Renal cortical epithelial cell (primary cell): ENCODE data around the gene TMEM183A. TPM values are rescaled to one million over a fixed set of nuclear protein-coding genes. Genes with fewer than 3 reads are reported as not detected.
"Not testable (repeated sequence)": the region's sequence is repeated elsewhere in the genome, so short reads cannot be mapped to it uniquely, and the experiment has no call there.

Experiments
- DNase-seq: peaks from one replicate; pipeline ENCODE4 v3.0.0-alpha.2; 2011; ENCODE audit warnings: low read depth
- total RNA-seq: library from RNA; depleted of rRNA; stranded (reverse); fragments of >200 nt; gene quantifications from 2 replicates; pipeline ENCODE4 v1.2.3, GENCODE V29; 2014

The TMEM183A gene
- total RNA-seq, 1 donor from 2014 or later, result 77.8 TPM

GRCh38 chr1:202987255-202987654 is 19.9 kb upstream of the TMEM183A start:
- DNase-seq, result no peak

DNA sequence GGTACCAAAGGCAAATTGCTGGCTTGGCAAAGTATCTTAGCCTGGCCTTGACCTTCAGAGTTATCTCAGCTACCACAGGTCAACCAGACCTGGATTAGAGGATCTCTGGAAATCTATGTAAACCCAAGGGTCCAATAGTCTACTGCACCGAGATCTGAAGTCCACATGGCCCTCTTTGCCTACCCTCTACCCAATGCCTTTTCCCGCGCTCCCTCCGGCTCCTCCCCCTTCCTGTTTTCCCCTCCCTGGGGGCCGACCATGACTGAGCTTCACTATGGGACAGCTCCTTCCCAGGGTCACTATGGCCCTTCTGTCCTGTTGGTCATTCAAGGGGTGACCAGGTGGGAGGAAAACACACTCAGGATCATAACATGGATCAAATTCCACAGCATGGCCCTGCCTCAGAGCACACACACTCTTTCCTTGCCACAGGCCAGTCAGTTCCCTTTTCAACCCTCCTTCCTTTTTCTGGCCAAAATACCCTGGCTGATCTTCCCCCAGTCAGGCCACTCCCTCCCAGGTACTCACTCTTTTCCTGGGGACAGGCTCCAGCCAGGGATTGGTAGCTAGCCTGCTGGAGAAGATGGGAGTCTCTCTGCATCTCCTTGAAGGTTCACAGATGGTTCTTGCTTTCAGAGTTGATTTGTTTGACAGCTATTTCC is 19.1 kb upstream of the TMEM183A start:
- DNase-seq, result no peak

DNA sequence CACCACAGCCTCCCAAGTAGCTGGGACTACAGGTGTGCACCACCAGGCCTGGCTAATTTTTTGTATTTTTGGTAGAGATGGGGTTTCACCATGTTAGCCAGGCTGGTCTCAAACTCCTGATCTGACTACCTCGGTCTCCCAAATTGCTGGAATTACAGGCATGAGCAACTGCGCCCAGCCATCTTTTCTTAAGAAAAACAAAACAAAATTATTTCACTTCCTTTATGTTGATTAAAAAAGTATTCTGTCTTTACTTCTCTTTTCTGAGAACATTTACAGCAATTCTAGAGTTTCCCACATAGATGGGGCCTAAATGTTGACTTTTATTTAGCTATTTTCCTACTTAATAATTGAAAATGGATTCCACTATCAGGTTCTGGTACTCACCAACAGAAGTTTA is 17.3 kb upstream of the TMEM183A start:
- no peak for DNase-seq

GRCh38 chr1:202991112-202991511 is 16.1 kb upstream of the TMEM183A start:
- no peak for DNase-seq

DNA sequence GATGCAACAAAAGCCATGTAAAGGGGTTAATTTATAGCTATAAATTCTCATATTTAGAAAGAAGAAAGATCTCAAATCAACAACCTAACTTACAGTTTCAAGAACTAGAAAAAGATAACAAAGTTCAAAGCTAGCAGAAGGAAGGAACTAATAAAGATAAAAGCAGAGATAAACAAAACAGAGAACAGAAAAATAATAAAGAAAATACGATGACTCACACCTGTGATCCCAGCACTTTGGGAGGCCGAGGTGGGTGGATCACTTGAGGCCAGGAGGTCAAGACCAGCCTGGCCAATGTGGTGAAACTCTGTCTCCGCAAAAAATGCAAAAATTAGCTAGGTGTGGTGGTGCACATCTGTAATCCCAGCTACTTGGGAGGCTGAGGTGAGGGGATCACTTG is 12.4 kb upstream of the TMEM183A start:
- DNase-seq, result no peak

DNA sequence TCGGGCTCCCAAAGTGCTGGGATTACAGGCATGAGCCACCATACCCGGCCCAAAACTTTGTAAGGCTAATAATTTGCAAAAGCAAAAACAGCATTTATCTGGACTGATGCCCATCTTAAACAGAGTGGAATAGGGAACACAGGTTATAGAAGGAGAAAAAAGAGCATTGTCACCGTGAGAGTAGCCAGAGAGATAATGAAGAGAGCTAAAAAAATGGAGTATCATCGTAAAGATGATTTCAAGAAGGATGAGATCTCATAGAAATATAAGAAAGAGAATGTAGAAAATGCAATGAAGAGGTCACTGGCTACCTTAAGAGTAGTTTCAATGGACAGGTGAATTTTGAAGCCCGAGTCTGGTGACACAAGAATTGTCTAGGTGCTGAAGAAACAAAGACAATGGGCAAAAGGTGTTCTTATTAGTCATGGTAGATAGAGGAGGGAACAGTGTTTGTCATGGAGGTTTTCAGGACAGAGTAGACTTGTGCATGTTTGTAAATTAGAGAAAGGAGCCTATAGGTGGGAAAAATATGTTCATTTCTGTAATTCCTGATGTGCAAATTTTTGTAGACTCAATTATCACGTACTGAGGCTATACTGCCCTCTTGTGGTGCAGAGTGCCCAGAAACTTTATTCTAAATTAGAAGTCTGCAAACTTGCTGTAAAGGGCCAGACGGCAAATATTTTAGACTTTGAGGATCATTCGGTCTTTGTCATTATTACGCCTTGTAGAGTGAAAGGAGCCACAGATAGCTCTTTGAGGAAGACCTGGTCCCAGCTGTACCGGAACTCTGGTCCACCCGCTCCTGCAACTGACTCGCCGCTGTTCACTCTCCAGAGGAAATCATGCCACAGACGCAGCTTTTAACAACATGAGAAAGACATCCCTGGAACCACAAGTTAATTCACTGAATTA is 8.1 kb upstream of the TMEM183A start:
- peak; percentile 50 for DNase-seq

GRCh38 chr1:203000217-203000944 is 6.8 kb upstream of the TMEM183A start:
- DNase-seq, result no peak

DNA sequence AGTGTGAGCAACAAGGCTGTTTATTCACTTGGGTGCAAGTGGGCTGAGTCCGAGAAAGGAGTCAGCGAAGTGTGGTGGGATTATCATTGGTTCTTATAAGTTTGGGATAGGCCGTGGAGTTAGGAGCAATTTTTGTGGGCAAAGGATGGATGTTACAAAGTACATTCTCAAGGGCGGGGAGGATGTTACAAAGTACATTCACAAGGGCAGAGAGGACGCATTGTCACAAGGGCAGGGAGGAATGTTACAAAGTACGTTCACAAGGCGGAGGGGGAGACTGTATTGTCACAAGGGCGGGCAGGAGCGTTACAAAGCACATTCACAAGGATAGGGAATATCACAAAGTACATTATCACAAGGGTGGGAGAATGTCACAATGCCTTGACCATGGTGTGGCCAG is 5.2 kb upstream of the TMEM183A start:
- DNase-seq, result no peak

- DNase-seq, result no peak
Observed at GRCh38 chr1:203002951-203003350, 4.2 kb upstream of the TMEM183A start.

DNA sequence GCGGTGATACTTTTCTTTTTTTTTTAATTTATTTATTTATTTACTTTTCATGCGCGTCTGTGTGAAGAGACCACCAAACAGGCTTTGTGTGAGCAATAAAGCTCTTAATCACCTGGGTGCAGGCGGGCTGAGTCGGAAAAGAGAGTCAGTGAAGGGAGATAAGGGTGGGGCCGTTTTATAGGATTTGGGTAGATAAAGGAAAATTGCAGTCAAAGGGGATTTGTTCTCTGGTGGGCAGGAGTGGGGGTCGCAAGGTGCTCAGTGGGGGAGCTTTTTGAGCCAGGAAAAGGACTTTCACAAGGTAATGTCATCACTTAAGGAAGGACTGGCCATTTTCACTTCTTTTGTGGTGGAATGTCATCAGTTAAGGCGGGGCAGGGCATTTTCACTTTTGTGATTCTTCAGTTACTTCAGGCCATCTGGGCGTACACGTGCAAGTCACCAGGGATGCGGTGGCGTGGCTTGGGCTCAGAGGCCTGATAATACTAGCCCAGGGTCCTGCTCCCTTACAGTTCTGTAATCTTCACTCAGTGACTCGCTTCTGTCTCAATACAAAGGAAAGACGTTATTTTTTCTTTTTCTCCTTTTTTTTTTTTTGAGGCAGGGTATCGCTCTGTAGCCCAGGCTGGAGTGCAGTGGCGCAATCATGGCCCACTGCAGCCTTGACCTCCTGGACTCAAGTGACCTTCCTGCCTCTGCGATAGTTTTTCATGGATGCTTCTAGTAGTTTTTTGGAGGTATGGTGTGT is 1.6 kb upstream of the TMEM183A start:
- not testable (repeated sequence) for DNase-seq

GRCh38 chr1:203009185-203009584 is 2.0 kb downstream of the TMEM183A start:
- no peak for DNase-seq

DNA sequence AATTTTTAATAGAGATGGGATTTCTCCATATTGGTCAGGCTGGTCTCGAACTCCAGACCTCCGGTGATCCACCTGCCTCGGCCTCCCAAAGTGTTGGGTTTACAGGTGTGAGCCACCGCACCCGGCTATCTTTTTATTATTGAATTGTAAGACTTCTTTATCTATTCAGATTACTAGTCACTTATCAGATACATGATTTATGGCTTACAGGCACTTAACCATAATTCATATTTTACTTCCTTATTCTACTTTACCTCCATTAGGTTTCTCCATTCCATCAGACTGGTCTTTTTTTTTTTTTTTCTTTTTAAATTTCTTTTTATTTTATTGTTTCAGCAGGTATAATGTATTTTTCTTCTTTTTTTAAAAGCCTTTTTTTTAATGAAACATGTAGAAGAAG is 4.4 kb downstream of the TMEM183A start:
- no peak for DNase-seq

- DNase-seq, result no peak
Observed at GRCh38 chr1:203017061-203017460, 9.9 kb downstream of the TMEM183A start.

DNA sequence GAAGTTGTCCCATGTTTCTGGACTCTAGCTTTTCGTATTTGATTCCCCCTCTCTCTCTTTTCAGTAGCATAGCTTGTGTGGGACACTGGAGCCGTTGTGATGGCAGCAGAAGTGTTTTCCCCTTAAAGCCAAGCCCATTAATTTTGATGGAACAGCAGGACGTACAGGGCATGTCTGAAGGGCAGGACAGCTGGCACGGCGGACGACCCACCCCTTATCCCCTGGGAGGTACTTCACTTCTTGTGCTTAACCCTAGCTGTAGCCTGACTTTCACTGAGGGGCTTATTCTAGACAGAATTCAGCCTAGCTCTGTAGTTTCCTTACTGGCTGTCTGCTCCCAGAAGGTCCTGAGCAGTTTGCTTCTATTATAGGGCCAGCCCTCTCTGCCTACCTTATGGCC is 10.5 kb downstream of the TMEM183A start:
- no peak for DNase-seq

- not testable (repeated sequence) for DNase-seq
Observed at GRCh38 chr1:203022855-203023254, 15.7 kb downstream of the TMEM183A start.

DNA sequence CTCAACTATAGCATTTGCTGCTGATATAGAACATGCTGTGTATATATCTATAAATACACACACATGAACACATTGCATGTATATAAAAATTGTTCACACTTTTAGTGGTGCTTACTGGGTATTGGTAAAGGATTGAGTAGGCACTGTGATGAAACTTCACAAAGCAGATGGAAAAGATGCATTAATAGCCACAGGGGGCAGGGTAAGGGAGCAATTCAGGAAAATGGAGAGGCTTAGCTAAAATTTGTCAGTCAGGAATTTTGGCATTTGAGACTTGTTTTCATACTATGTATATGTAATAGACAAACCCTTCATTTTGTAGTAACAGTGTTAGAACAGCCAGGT is 18.5 kb downstream of the TMEM183A start:
- no peak for DNase-seq

DNA sequence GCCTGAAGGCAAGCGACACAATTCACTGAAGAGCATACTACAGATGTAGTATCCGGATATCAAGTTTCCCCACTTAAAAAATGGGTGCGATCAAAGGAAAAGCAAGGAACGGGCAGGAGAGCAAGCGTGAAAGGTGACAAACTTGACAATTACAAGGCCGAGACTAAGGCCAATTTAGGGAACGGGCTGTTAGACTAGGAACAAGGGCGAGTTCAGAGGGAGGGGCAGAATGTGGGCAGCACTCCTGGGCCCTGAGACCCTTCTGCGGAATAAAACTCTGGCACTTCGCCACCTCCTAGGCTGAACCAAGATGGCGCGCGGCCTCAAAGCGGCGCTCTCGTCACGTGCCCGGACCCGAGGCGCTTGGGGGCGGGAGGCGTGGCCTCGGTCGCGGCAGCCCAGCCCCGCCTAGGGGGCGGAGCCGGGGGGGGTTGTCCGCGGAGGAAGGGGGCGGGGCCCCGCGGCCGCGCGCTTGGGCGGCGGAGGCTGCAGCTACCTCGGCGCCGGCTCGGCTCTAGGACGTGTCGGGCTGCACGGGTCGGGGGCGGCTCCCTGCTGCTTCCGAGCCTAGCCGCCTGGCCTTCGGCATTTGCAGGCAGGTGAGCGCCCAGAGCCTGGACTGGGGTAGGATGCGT is 19.0 kb downstream of the TMEM183A start, which contains the start of gene PPFIA4:
TSS of gene PPFIA4 (plus strand) at position 461 of the 635 bp plus-strand sequence. CDS start 12,518 bp downstream, outside the sequence.
- peak; percentile 30 for DNase-seq

DNA sequence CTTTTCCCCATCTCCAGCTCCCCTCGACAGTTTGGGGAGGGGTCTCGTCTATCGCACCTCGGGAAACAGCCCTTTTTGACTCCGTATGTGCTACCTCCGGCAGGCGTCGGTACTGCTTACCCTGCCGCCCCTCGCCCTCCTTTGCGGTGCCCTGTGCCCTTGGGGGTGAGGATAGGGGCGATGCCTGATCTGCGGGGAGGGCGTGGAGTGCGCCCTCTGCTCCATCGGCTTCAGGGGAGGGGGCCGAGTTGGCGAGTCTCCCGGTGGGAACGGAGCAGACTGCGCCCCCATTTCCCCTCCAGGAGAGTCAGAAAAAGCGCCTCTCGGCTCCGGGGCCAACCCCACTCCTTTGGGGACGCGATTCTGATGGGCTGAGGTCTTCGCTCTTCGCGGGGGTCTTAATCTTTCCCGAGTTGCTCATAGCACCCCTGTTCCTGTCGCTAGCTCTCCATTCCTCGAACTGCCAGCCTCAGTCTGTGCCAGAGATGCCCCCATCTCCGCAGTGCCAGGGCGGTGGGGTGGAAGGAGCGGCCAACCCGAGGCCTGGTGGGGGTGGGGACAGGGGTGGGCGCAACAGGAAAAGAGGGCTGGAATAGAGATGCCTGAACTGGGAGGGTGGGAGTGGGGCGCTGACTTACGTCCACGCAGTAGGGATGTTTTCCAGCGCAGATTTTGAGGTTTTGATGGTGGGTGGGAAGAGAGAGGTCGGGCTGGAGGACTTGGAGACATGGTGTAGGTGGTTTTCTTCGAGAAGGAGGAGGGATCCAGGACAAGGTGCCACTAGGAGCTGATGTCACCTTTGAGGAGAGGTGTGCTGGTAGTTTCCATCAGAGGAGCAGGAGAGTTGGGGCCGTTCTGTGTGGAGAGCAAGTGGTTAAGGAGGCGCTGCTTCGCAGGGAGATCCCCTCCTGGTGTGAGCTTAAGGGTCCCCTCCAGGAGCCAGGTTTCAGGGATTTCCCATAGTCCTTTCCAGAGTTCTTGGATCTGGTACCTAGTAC is 19.8 kb downstream of the TMEM183A start:
- no peak for DNase-seq

DNA sequence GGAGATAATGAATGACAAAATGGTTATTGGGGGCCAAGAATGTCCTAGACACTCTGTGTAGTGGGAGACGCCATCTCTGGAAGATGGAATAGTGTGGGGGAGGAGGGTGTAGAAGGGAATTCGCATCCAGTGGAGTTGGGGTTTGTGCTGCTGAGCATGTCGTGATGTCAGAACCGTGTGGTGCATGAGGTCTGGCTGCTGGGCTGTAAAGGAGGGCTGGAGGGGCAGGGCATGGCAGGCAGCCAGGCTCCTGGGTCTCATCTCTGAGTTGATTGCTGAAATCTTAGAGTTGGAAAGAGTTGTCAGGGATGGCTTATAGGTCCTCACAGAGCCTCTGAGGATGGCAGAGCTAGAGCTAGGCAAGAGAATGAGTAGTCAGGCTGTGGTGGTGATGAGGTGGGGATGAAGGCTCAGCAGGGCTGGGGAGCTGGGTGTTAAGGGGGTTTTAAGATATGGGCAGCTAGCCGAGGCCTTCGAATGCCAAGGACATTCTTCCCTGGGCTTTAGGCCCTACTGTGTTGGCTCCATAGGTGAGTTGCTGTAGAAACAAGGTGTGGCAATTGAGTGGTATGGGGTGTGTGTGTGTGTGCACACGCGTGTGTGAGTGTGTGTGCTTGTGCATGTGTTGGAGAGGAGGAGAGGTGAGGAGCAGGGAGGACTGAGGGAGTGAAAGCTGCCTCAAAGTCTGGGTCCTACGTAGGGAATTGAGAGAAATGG is 21.1 kb downstream of the TMEM183A start:
- no peak for DNase-seq
